ENCODE measurements around the gene PRSS35.
"Not testable (repeated sequence)": the region's sequence is repeated elsewhere in the genome, so short reads cannot be mapped to it uniquely, and the experiment has no call there.

PRSS35 gene

DNA sequence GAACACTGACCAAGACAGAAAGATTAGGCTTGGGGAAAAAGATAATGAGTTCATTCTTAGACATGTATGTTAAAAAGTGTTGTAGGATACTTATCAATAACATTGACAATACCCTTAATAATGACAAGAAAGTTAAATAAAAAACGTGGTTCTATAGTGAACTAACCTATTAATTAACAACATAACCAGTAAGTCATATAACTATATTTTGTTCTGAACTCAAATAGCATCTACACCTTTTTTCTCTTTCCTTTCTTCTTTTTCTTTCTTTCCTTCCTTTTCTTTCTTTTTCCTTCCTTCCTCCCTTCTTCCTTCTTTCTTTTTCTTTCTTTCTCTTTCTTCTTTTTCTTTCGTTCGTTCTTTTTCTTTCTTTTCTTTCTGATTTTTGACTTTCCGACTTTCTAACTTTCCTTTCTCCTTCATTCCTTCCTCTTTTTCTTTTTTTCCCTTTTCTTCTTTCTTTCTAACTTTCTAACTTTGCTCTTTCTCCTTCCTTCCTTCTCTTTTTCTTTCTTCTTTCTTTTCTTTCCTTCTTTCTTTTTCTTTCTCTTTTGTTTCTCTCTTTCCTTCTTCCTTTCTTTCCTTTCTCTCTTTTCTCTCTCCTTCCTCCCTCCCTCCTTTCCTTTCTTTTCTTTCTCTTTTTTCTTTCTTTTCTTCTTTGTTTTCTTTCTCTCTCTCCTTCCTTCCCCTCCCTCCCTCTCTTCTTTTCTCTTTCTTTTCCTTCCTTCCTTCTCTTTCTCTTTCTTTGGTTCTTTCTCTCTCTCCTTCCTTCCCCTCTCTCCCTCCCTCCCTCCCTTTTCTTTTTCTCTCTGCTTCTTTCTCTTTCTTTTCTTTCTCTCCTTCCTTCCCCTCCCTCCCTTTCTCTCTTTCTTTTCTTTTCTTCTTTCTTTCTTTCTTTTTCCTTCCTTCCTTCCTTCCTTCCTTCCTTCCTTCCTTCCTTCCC is 24.6 kb downstream of the PRSS35 start:
- no peak overlapping the region for H3K27ac ChIP-seq
- TF ChIP-seq, protein P1, sequence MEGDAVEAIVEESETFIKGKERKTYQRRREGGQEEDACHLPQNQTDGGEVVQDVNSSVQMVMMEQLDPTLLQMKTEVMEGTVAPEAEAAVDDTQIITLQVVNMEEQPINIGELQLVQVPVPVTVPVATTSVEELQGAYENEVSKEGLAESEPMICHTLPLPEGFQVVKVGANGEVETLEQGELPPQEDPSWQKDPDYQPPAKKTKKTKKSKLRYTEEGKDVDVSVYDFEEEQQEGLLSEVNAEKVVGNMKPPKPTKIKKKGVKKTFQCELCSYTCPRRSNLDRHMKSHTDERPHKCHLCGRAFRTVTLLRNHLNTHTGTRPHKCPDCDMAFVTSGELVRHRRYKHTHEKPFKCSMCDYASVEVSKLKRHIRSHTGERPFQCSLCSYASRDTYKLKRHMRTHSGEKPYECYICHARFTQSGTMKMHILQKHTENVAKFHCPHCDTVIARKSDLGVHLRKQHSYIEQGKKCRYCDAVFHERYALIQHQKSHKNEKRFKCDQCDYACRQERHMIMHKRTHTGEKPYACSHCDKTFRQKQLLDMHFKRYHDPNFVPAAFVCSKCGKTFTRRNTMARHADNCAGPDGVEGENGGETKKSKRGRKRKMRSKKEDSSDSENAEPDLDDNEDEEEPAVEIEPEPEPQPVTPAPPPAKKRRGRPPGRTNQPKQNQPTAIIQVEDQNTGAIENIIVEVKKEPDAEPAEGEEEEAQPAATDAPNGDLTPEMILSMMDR (conservative IDR thresholded peaks at IDR 0.05; ENCODE audit: low read depth) = no peak
- DNase-seq (ENCODE audit: low spot score) = no peak
- POLR2A ChIA-PET (ENCODE audit: low non-redundant PET) = no interaction called here
- CTCF ChIA-PET = interaction anchor here (0.5 to 1.0 kb wide), 9 partner anchors 10 to 1527 kb away, joined by 3 to 6 read pairs (median 3); no protein-coding TSS in a partner anchor

DNA sequence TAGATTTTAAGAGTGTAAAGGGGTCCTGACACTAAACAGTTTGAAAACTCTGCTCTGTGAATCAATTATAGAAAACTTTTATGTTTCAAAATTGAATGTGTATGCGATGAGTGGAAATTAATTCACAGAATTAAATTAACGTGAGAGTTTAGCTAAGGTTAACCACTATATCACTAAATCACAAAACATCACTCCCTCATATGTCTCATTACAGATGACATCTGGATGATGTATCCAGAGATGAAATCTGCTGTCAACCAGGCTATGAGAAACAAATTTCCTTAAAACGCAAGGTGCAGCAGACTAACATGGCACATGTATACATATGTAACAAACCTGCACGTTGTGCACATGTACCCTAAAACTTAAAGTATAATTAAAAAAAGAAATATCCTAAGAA is 27.3 kb downstream of the PRSS35 start:
- DNase-seq (ENCODE audit: low spot score) = no peak
- TF ChIP-seq, protein P1 (conservative IDR thresholded peaks at IDR 0.05; ENCODE audit: low read depth) = no peak
- H3K27ac ChIP-seq = no peak overlapping the region
- CTCF ChIA-PET = interaction anchor here (0.6 to 0.7 kb wide), 2 partner anchors 13 to 568 kb away, joined by 3 to 5 read pairs; no protein-coding TSS in a partner anchor
- POLR2A ChIA-PET (ENCODE audit: low non-redundant PET) = no interaction called here

DNA sequence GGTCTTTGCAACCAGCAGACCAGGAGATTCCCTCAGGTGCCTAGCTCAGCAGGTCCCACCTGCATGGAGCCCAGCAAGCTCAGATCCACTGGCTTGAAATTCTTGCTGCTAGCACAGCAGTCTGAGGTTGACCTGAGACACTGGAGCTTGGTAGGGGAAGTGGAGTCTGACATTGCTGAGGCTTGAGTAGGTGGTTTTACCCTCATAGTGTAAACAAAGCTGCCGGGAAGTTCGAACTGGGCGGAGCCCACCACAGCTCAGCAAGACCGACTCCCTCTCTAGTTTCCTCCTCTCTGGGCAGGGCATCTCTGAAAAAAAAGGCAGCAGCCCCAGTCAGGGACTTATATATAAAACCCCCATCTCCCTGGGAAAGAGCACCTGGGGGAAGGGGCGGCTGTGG is 34.3 kb downstream of the PRSS35 start:
- no peak for DNase-seq (ENCODE audit: low spot score)
- ChIA-PET CTCF (interaction anchor here (1.1 to 1.3 kb wide), 2 partner anchors 11 to 35 kb away, joined by 3 to 5 read pairs; partner anchors contain the start of gene PRSS35), POLR2A (ENCODE audit: low non-redundant PET) (no interaction called here)
- no peak overlapping the region for H3K27ac ChIP-seq
- TF ChIP-seq, protein P1 (conservative IDR thresholded peaks at IDR 0.05; ENCODE audit: low read depth) = no peak

DNA sequence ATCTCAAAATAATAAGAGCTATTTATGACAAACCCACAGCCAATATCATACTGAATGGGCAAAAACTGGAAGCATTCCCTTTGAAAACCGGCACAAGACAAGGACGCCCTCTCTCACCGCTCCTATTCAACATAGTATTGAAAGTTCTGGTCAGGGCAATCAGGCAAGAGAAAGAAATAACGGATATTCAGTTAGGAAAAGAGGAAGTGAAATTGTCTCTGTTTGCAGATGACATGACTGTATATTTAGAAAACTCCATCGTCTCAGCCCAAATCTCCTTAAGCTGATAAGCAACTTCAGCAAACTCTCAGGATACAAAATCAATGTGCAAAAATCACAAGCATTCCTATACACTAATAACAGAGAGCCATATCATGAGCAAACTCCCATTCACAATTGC is 38.1 kb downstream of the PRSS35 start:
- CTCF ChIA-PET; POLR2A ChIA-PET (ENCODE audit: low non-redundant PET); H3K27ac ChIP-seq; DNase-seq (ENCODE audit: low spot score): not testable (repeated sequence)

DNA sequence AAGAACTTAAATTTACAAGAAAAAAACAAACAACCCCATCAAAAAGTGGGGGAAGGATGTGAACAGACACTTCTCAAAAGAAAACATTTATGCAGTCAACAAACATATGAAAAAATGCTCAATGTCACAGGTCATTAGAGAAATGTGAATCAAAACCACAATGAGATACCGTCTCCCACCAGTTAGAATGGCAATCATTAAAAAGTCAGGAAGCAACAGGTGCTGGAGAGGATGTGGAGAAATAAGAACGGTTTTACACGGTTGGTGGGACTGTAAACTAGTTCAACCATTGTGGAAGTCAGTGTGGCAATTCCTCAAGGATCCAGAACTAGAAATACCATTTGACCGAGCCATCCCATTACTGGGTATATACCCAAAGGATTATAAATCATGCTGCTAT is 39.4 kb downstream of the PRSS35 start:
- CTCF ChIA-PET; POLR2A ChIA-PET (ENCODE audit: low non-redundant PET); H3K27ac ChIP-seq; DNase-seq (ENCODE audit: low spot score): not testable (repeated sequence)

DNA sequence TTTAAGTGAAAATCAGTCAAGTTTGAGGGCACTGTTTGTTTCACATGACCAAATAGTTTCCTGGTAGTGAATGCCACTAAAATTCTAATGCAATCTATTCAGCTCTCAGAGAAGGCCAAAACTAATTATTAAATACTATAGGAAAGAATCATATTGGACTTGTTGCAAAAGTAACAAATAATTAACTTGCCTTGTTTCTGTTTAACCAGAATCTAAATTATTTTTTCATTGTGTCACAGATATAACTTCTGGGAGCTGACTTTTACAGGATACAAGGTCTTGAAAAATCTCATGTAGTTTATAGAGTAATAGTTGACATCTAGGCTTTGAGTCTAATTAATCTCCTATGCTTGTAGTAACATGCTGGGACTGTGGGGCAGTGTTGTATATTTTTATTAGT is 44.5 kb downstream of the PRSS35 start:
- TF ChIP-seq, protein P1 (conservative IDR thresholded peaks at IDR 0.05; ENCODE audit: low read depth) = no peak
- DNase-seq (ENCODE audit: low spot score) = no peak
- CTCF ChIA-PET = no interaction called here
- POLR2A ChIA-PET (ENCODE audit: low non-redundant PET) = no interaction called here
- H3K27ac ChIP-seq = no peak overlapping the region

DNA sequence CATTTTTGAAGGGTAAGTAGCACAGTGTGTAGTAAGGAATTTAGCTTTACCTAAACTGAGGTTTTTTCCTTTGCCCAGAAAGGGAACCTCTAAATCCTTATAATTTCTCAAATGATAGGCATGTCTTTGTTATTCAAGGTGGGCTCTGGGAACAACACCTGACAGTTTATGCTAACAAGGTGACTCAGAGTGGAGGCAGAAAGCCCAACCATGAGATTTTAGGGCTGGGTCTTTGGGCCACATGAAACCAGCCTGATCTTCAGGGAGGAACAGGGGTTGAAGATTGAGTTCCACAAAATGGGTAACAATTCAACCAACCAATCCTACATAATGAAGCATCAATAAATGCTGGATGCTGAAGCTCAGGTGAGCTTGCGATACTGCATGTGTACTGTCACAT is 46.6 kb downstream of the PRSS35 start:
- ChIA-PET POLR2A (ENCODE audit: low non-redundant PET) (no interaction called here), CTCF (no interaction called here)
- H3K27ac ChIP-seq = no peak overlapping the region
- DNase-seq (ENCODE audit: low spot score) = no peak
- TF ChIP-seq, protein P1 (conservative IDR thresholded peaks at IDR 0.05; ENCODE audit: low read depth) = no peak

DNA sequence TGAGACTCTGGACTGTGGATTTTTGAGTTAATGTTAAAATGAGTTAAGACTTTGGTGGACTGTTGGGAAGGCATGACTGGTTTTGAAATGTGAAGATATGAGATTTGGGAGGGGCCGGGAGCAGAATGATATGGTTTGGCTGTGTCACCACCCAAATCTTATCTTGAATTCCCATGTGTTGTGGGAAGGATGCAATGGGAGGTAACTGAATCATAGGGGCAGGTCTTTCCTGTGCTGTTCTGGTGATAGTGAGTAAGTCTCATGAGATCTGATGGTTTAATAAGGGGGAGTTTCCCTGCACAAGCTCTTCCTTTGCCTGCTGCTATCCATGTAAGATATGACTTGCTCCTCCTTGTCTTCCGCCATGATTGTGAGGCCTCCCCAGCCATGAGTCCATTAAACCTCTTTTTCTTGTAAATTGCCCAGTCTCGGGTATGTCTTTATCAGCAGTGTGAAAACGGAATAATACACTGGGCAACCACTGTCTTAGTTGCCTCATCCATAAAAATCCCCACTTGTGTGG is 59.4 kb downstream of the PRSS35 start:
- DNase-seq (ENCODE audit: low spot score); H3K27ac ChIP-seq; CTCF ChIA-PET; POLR2A ChIA-PET (ENCODE audit: low non-redundant PET): not testable (repeated sequence)
